Smooth muscle cell (in vitro differentiated cells): ENCODE results near the gene PTPN22. TPM values are rescaled to one million over a fixed set of nuclear protein-coding genes. Genes with fewer than 3 reads are reported as not detected.

ENCODE experiments used
- DNase-seq: peaks from one replicate; lab custom pipeline; 2025; ENCODE audit not compliant: unreplicated experiment; lab: John Stamatoyannopoulos, UW
- H2AFZ ChIP-seq: fragments of 200-600 bp; sonication (generic); 2 replicates; pipeline ENCODE4 v1.6.0; 2016; ENCODE audit warnings: antibody characterized with exemption, low read depth, mild to moderate bottlenecking
- H3F3A ChIP-seq: fragments of 200-600 bp; sonication (generic); 2 replicates; pipeline ENCODE4 v1.6.0; 2017; ENCODE audit warnings: antibody characterized with exemption, low read depth
- H3K27ac ChIP-seq: fragments of 200-600 bp; sonication (generic); 2 replicates; pipeline ENCODE4 v1.5.1; 2016; ENCODE audit warnings: low read depth, mild to moderate bottlenecking
- H3K27me3 ChIP-seq: fragments of 200-600 bp; sonication (generic); 2 replicates; pipeline ENCODE4 v1.6.1; 2016; ENCODE audit warnings: low read depth, mild to moderate bottlenecking
- H3K36me3 ChIP-seq: fragments of 200-600 bp; sonication (generic); 2 replicates; pipeline ENCODE4 v1.5.1; 2016; ENCODE audit warnings: low read depth
- H3K4me1 ChIP-seq: fragments of 200-600 bp; sonication (generic); 2 replicates; pipeline ENCODE4 v1.5.1; 2016; ENCODE audit warnings: low read depth
- H3K4me2 ChIP-seq: fragments of 200-600 bp; sonication (generic); 2 replicates; pipeline ENCODE4 v1.6.0; 2016; ENCODE audit warnings: mild to moderate bottlenecking
- H3K4me3 ChIP-seq: fragments of 200-600 bp; sonication (generic); 2 replicates; pipeline ENCODE4 v1.5.1; 2016; ENCODE audit warnings: mild to moderate bottlenecking
- H3K79me2 ChIP-seq: fragments of 200-600 bp; sonication (generic); 2 replicates; pipeline ENCODE4 v1.6.0; 2016; ENCODE audit warnings: low read depth, mild to moderate bottlenecking
- H3K9ac ChIP-seq: fragments of 200-600 bp; sonication (generic); 2 replicates; pipeline ENCODE4 v1.6.0; 2016; ENCODE audit warnings: low read depth
- H3K9me3 ChIP-seq: fragments of 200-600 bp; sonication (generic); replicated peaks from 2 replicates; pipeline ENCODE4 v1.5.1; 2016; ENCODE audit warnings: low read depth
- H4K20me1 ChIP-seq: fragments of 200-600 bp; sonication (generic); 2 replicates; pipeline ENCODE4 v1.6.0; 2016; ENCODE audit warnings: low read depth
- WGBS: methylation state at CpG from one replicate; pipeline ENCODE4 v1.1.7; 2016; ENCODE audit warnings: low lambda C conversion rate; 5-methylcytosine and 5-hydroxymethylcytosine counted together
- polyA plus RNA-seq: library from polyadenylated mRNA; unstranded; fragments of >200 nt; fragmentation: Nextera tagmentation; extraction: Ambion mirVana; gene quantifications from 2 replicates; pipeline ENCODE4 v1.2.1, GENCODE V29; 2016
- total RNA-seq: library from RNA; depleted of rRNA; stranded (reverse); fragments of >200 nt; gene quantifications from 2 replicates; pipeline ENCODE4 v1.2.3, GENCODE V29; 2014
- TF ChIP-seq, protein P1 (sequence below): fragments of 200-600 bp; sonication (generic); IDR thresholded peaks from 2 replicates; pipeline ENCODE4 v1.5.1; 2017; ENCODE audit warnings: borderline replicate concordance, mild to moderate bottlenecking, antibody characterized with exemption; ENCODE audit not compliant: insufficient read depth, poor library complexity, severe bottlenecking

The PTPN22 gene
- total and polyA plus RNA-seq, 2 experiments from 2014 or later, result not detected

DNA sequence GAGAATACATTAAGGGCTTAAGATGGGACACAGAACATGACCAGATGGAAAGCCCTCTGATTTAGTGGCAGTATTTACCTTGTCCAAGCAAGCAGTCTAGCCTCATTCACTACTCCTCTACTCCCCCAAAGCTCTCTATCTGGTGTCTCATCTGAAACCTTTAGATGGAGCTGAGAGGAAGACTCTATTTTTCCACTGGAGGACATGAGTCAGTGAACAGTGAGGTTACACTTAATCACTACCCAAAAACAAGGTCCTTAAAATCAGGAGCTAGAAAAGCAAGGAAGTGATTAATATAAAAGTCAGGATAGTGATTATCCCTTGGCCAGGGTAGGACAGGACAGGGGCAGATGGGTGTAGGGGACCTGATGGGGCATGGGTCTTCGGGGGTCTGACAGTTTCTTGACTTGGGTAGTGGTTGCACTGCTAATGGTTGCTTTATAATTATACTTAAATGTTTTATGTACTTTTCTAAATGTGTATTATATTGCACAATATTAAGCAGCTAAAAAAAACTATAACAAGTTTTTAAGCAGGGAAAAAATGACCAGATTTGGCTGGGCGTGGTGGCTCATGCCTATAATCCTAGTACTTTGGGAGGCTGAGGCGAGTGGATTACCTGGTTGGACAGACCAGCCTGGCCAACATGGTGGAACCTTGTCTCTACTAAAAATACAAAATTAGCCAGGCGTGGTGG, 3.0 kb downstream of the PTPN22 start:
- no peaks in the 10 kb centered on the region for H3K27me3 ChIP-seq
- H4K20me1 ChIP-seq, result no peaks in the 10 kb centered on the region
- H3K9ac ChIP-seq, result no peak overlapping the region
- H3K4me2 ChIP-seq, result no peak overlapping the region
- no peaks in the 10 kb centered on the region for H3K36me3 ChIP-seq
- no peak overlapping the region for H3K4me3 ChIP-seq
- no peaks in the 10 kb centered on the region for H3F3A ChIP-seq
- DNase-seq, result no peak
- H3K27ac ChIP-seq, result no peak overlapping the region
- no peak overlapping the region for H2AFZ ChIP-seq
- no peaks in the 10 kb centered on the region for H3K79me2 ChIP-seq
- H3K4me1 ChIP-seq, result no peaks in the 10 kb centered on the region
- no peaks in the 10 kb centered on the region for H3K9me3 ChIP-seq
- WGBS, result 94% methylated on average over 4 of the region's 4 CpGs
- TF ChIP-seq, protein P1, sequence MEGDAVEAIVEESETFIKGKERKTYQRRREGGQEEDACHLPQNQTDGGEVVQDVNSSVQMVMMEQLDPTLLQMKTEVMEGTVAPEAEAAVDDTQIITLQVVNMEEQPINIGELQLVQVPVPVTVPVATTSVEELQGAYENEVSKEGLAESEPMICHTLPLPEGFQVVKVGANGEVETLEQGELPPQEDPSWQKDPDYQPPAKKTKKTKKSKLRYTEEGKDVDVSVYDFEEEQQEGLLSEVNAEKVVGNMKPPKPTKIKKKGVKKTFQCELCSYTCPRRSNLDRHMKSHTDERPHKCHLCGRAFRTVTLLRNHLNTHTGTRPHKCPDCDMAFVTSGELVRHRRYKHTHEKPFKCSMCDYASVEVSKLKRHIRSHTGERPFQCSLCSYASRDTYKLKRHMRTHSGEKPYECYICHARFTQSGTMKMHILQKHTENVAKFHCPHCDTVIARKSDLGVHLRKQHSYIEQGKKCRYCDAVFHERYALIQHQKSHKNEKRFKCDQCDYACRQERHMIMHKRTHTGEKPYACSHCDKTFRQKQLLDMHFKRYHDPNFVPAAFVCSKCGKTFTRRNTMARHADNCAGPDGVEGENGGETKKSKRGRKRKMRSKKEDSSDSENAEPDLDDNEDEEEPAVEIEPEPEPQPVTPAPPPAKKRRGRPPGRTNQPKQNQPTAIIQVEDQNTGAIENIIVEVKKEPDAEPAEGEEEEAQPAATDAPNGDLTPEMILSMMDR, result no peak

- Histone ChIP-seq H3K4me2 (no peak overlapping the region), H2AFZ (no peak overlapping the region), H3K27me3 (no peaks in the 10 kb centered on the region), H3K4me1 (peaks cover 5% of the 10 kb centered on the region), H3K27ac (no peak overlapping the region), H4K20me1 (no peaks in the 10 kb centered on the region), H3K9me3 (no peaks in the 10 kb centered on the region), H3K36me3 (no peaks in the 10 kb centered on the region), H3F3A (no peaks in the 10 kb centered on the region), H3K4me3 (no peak overlapping the region), H3K9ac (peak overlapping the region; percentile 17), H3K79me2 (no peaks in the 10 kb centered on the region)
- TF ChIP-seq, protein P1, result no peak
- no peak for DNase-seq
- WGBS, result 98% methylated on average over 5 of the region's 5 CpGs
These were observed 9.9 kb downstream of the PTPN22 start for GRCh38 chr1:113861641-113862040.

DNA sequence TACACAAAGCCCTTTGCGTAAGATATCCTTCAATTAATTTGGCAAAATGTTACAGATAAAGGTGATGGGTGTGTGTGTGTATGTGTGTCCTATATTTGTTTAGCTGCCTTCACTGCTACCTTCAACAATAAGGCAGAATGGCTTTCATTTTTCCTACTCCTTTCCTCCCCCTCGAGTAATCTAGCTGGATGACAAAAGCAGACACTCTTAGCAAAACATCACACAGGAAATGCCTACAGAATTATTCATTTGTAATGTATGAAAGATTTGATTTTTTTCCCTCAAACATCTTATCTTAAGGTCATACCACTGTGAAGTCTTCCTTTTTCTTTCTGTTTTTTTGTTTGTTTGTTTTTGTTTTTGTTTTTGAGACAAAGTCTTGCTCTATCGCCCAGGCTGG, 10.6 kb downstream of the PTPN22 start:
- Histone ChIP-seq H3K4me1 (peaks cover 5% of the 10 kb centered on the region), H4K20me1 (no peaks in the 10 kb centered on the region), H2AFZ (peak overlapping the region; percentile 13), H3K79me2 (no peaks in the 10 kb centered on the region), H3K27me3 (no peaks in the 10 kb centered on the region), H3K36me3 (no peaks in the 10 kb centered on the region), H3F3A (no peaks in the 10 kb centered on the region), H3K9ac (peak overlapping the region; percentile 68), H3K9me3 (no peaks in the 10 kb centered on the region), H3K4me3 (no peak overlapping the region), H3K4me2 (peak overlapping the region; percentile 33), H3K27ac (peak overlapping the region; percentile 82)
- TF ChIP-seq, protein P1, result no peak
- 55% methylated on average over 3 of the region's 3 CpGs for WGBS
- DNase-seq, result no peak

DNA sequence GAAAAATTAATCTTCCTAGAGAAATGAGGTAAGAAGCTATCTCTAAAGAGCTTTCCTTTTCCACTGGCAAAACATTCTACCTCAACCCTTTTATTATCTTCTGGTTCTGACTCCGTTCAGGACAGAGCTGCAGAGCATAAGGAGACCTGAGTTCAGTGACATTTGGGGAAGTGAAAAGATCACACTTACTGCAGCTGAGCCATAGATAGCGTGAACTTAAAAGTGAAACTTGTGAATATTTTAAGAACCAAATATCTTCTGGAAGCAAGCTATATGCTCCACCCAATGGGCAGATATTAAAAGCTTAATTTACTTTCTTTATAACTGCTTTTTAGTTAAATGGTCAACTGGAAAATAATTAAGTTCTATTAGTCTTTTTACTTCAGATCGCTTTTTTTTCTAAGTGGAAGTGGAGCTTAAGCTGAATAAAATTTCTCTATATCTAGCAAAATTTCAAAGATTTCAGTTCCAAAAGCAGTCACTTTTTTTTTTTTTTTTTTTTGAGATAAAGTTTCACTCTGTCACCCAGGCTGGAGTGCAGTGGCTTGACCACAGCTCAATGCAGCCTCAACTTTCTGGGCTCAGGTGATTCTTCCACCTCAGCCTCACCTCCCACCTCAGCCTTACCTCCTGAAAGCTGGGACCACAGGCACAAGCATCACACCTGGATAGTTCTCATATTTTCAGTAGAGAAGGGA, 11.9 kb downstream of the PTPN22 start:
- Histone ChIP-seq H3K36me3 (no peaks in the 10 kb centered on the region), H3K9me3 (no peaks in the 10 kb centered on the region), H3K4me3 (no peak overlapping the region), H3K27ac (no peak overlapping the region), H3K27me3 (no peaks in the 10 kb centered on the region), H3K4me2 (no peak overlapping the region), H3F3A (no peaks in the 10 kb centered on the region), H3K4me1 (peaks cover 5% of the 10 kb centered on the region), H3K9ac (no peak overlapping the region), H2AFZ (peak overlapping the region; percentile 67), H4K20me1 (no peaks in the 10 kb centered on the region), H3K79me2 (no peaks in the 10 kb centered on the region)
- no peak for DNase-seq
- TF ChIP-seq, protein P1, result no peak
- WGBS, result 92% methylated on average over 3 of the region's 3 CpGs
